ENCODE measurements around the gene USP49.

DNA sequence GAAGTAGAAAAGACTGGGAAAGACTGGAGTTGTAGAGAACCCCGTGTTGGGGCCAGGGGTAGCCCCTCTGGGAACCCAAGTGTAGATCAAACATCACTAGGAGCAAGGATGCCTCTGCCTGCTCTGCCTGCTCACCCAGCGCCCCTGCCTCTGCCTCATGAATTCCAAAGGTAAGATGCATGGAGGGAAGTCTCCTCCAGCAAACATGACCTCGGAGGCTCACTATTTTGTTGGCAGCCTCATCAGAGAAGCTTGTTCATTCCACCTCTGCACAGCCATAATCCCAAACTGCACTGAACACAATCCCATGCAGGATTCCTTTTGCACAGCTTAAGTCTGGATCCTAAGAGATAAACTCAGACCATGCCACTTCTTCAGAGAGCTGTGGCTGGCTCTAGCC, 120.3 kb downstream of the USP49 start:
- TF ChIP-seq, protein P1, sequence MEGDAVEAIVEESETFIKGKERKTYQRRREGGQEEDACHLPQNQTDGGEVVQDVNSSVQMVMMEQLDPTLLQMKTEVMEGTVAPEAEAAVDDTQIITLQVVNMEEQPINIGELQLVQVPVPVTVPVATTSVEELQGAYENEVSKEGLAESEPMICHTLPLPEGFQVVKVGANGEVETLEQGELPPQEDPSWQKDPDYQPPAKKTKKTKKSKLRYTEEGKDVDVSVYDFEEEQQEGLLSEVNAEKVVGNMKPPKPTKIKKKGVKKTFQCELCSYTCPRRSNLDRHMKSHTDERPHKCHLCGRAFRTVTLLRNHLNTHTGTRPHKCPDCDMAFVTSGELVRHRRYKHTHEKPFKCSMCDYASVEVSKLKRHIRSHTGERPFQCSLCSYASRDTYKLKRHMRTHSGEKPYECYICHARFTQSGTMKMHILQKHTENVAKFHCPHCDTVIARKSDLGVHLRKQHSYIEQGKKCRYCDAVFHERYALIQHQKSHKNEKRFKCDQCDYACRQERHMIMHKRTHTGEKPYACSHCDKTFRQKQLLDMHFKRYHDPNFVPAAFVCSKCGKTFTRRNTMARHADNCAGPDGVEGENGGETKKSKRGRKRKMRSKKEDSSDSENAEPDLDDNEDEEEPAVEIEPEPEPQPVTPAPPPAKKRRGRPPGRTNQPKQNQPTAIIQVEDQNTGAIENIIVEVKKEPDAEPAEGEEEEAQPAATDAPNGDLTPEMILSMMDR (IDR thresholded peaks at IDR 0.05; ENCODE audit: low read depth, low read length) = no peak
- TF ChIP-seq POLR2A (IDR thresholded peaks at IDR 0.05; ENCODE audit: extremely low read depth, insufficient read length) = no peak
- TF ChIP-seq, protein P2, sequence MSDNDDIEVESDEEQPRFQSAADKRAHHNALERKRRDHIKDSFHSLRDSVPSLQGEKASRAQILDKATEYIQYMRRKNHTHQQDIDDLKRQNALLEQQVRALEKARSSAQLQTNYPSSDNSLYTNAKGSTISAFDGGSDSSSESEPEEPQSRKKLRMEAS (IDR thresholded peaks at IDR 0.05; ENCODE audit: low read depth, low read length) = no peak
